ENCODE measurements around the gene SF3B5.

The SF3B5 gene

DNA sequence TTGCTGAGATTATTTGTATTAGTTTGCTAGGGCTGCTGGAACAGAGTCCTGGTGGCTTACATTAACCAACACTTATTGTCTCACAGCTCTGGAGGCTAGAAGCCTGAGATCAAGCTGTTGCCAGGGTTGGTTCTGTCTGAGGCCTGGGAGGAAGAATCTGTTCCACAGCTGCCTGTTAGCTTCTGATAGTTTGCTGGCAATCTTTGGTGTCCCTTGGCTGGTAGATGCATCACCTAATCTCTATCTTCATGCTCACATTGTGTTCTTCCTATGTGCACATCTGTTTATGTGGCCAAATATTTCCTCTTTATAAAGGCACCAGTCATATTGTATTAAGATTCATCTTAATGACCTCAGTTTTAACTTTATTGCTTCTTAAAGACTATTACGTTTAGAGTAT is 19.5 kb downstream of the SF3B5 start:
- peak overlapping the region; percentile 3; the same call in 1 of the 2 replicates for H2AFZ ChIP-seq (ENCODE audit: low read length)
- no peak overlapping the region for H3K9ac ChIP-seq (ENCODE audit: low read depth, low read length, poor library complexity, severe bottlenecking)

DNA sequence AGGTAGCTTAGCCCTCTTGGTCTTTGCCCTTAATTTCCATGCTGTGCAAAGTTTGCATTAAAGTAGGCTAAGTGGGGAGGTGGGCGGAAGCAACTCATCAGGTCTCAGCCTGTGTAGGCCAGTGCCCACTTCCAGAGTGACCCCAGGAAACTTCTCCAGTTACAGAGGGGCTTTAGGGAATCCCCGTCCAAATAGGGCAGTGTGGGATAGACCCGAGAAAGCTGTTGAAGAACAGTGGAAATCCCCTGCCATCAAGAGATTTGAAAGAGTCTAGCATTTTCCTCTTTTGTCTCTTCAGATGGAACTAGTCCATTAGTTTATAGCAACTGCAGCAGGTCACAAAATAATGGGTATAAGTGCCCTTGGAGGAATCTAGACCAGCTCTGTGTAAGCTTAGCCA is 20.2 kb downstream of the SF3B5 start:
- H3F3A ChIP-seq (ENCODE audit: low read depth): no peaks in the 10 kb centered on the region
- H3K27me3 ChIP-seq (ENCODE audit: insufficient read depth, low read length, poor library complexity, severe bottlenecking): no peaks in the 10 kb centered on the region
- 0 out of 2 replicates have a peak overlapping the region, but pooled peaks have one; percentile 9 for H2AFZ ChIP-seq (ENCODE audit: low read length)
- H3K4me1 ChIP-seq (ENCODE audit: insufficient read depth, low read length, poor library complexity, severe bottlenecking): peaks cover 12% of the 10 kb centered on the region
- TF ChIP-seq, protein P1, sequence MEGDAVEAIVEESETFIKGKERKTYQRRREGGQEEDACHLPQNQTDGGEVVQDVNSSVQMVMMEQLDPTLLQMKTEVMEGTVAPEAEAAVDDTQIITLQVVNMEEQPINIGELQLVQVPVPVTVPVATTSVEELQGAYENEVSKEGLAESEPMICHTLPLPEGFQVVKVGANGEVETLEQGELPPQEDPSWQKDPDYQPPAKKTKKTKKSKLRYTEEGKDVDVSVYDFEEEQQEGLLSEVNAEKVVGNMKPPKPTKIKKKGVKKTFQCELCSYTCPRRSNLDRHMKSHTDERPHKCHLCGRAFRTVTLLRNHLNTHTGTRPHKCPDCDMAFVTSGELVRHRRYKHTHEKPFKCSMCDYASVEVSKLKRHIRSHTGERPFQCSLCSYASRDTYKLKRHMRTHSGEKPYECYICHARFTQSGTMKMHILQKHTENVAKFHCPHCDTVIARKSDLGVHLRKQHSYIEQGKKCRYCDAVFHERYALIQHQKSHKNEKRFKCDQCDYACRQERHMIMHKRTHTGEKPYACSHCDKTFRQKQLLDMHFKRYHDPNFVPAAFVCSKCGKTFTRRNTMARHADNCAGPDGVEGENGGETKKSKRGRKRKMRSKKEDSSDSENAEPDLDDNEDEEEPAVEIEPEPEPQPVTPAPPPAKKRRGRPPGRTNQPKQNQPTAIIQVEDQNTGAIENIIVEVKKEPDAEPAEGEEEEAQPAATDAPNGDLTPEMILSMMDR (conservative IDR thresholded peaks at IDR 0.05; ENCODE audit: low read length): no peak
- TF ChIP-seq EZH2phosphoT487 (IDR thresholded peaks at IDR 0.05; ENCODE audit: borderline replicate concordance): no peak
- no peaks in the 10 kb centered on the region for H4K20me1 ChIP-seq (ENCODE audit: insufficient read depth, low read length, poor library complexity, severe bottlenecking)
- no peaks in the 10 kb centered on the region for H3K79me2 ChIP-seq (ENCODE audit: insufficient read depth, low read length)
- H3K4me2 ChIP-seq (ENCODE audit: low read depth, low read length, poor library complexity, severe bottlenecking): no peak overlapping the region
- no peak overlapping the region for H3K9ac ChIP-seq (ENCODE audit: low read depth, low read length, poor library complexity, severe bottlenecking)
- H3K36me3 ChIP-seq (ENCODE audit: insufficient read depth, low read length): no peaks in the 10 kb centered on the region
- H3K9me2 ChIP-seq (replicated peaks; ENCODE audit: low read depth, low read length): no peaks in the 10 kb centered on the region
- H3K4me3 ChIP-seq (ENCODE audit: low read length, poor library complexity, severe bottlenecking): no peak overlapping the region
- no peaks in the 10 kb centered on the region for H3K9me3 ChIP-seq (ENCODE audit: insufficient read depth, low read depth, low read length)

More for the DNA sequence above, 19.5 kb downstream of the SF3B5 start:
- H3K9me2 ChIP-seq (replicated peaks; ENCODE audit: low read depth, low read length): no peaks in the 10 kb centered on the region
- H3K4me3 ChIP-seq (ENCODE audit: low read length, poor library complexity, severe bottlenecking): no peak overlapping the region
- H4K20me1 ChIP-seq (ENCODE audit: insufficient read depth, low read length, poor library complexity, severe bottlenecking): no peaks in the 10 kb centered on the region
- no peaks in the 10 kb centered on the region for H3F3A ChIP-seq (ENCODE audit: low read depth)
- no peaks in the 10 kb centered on the region for H3K9me3 ChIP-seq (ENCODE audit: insufficient read depth, low read depth, low read length)
- H3K79me2 ChIP-seq (ENCODE audit: insufficient read depth, low read length): no peaks in the 10 kb centered on the region
- no peaks in the 10 kb centered on the region for H3K27me3 ChIP-seq (ENCODE audit: insufficient read depth, low read length, poor library complexity, severe bottlenecking)
- TF ChIP-seq EZH2phosphoT487 (IDR thresholded peaks at IDR 0.05; ENCODE audit: borderline replicate concordance): no peak
- no peak overlapping the region for H3K4me2 ChIP-seq (ENCODE audit: low read depth, low read length, poor library complexity, severe bottlenecking)
- H3K4me1 ChIP-seq (ENCODE audit: insufficient read depth, low read length, poor library complexity, severe bottlenecking): peaks cover 12% of the 10 kb centered on the region
- H3K36me3 ChIP-seq (ENCODE audit: insufficient read depth, low read length): no peaks in the 10 kb centered on the region

DNA sequence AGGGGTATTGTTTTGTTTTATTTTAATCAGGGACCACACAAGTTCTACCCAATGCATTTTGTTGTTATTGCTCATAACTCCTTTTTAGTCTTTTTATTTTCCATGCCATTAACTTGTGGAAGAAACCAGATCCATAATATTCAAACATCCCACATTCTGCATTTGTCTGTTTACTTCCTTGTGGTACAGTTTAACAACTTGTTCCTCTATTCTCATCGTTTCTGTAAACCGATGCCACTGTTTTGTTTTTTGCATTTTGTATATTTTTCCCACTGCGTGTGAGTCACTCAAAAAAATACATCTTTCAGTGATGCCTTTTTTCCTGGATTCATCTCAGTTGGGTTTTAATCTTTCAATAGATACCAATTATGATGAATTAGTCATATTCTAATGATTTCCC is 22.3 kb downstream of the SF3B5 start:
- Histone ChIP-seq H3K9ac (ENCODE audit: low read depth, low read length, poor library complexity, severe bottlenecking) (no peak overlapping the region), H3K4me3 (ENCODE audit: low read length, poor library complexity, severe bottlenecking) (no peak overlapping the region), H3K36me3 (ENCODE audit: insufficient read depth, low read length) (no peaks in the 10 kb centered on the region), H3K27me3 (ENCODE audit: insufficient read depth, low read length, poor library complexity, severe bottlenecking) (no peaks in the 10 kb centered on the region), H3K9me3 (ENCODE audit: insufficient read depth, low read depth, low read length) (no peaks in the 10 kb centered on the region), H3F3A (ENCODE audit: low read depth) (no peaks in the 10 kb centered on the region), H4K20me1 (ENCODE audit: insufficient read depth, low read length, poor library complexity, severe bottlenecking) (no peaks in the 10 kb centered on the region), H2AFZ (ENCODE audit: low read length) (no peak overlapping the region), H3K79me2 (ENCODE audit: insufficient read depth, low read length) (no peaks in the 10 kb centered on the region), H3K9me2 (replicated peaks; ENCODE audit: low read depth, low read length) (no peaks in the 10 kb centered on the region), H3K4me2 (ENCODE audit: low read depth, low read length, poor library complexity, severe bottlenecking) (no peak overlapping the region), H3K4me1 (ENCODE audit: insufficient read depth, low read length, poor library complexity, severe bottlenecking) (peaks cover 3% of the 10 kb centered on the region)
- TF ChIP-seq, protein P1 (conservative IDR thresholded peaks at IDR 0.05; ENCODE audit: low read length): no peak
- no peak for TF ChIP-seq EZH2phosphoT487 (IDR thresholded peaks at IDR 0.05; ENCODE audit: borderline replicate concordance)

DNA sequence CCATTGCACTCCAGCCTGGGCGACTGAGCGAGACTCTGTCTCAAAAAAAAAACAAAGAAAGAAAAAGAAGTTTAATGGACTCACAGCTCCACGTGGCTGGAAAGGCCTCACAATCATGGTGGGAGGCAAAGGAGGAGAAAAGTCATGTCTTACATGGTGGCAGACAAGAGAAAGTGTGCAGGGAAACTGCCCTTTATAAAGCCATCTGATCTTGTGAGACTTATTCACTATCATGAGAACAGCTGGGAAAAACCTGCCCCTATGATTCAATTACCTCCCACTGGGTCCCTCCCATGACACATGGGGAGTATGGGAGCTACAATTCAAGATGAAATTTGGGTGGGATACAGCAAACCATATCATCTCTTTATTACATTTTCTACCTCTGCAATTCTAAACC is 25.9 kb downstream of the SF3B5 start:
- Histone ChIP-seq H2AFZ (ENCODE audit: low read length) (no peak overlapping the region), H3K27me3 (ENCODE audit: insufficient read depth, low read length, poor library complexity, severe bottlenecking) (no peaks in the 10 kb centered on the region), H3K79me2 (ENCODE audit: insufficient read depth, low read length) (no peaks in the 10 kb centered on the region), H3K36me3 (ENCODE audit: insufficient read depth, low read length) (no peaks in the 10 kb centered on the region), H3K9me2 (replicated peaks; ENCODE audit: low read depth, low read length) (no peaks in the 10 kb centered on the region), H4K20me1 (ENCODE audit: insufficient read depth, low read length, poor library complexity, severe bottlenecking) (no peaks in the 10 kb centered on the region), H3K4me3 (ENCODE audit: low read length, poor library complexity, severe bottlenecking) (no peak overlapping the region), H3F3A (ENCODE audit: low read depth) (0 out of 2 replicates have a peak, but pooled peaks cover 5% of the 10 kb centered on the region), H3K9ac (ENCODE audit: low read depth, low read length, poor library complexity, severe bottlenecking) (no peak overlapping the region), H3K4me2 (ENCODE audit: low read depth, low read length, poor library complexity, severe bottlenecking) (no peak overlapping the region), H3K4me1 (ENCODE audit: insufficient read depth, low read length, poor library complexity, severe bottlenecking) (peaks cover 14% of the 10 kb centered on the region), H3K9me3 (ENCODE audit: insufficient read depth, low read depth, low read length) (no peaks in the 10 kb centered on the region)
- no peak for TF ChIP-seq EZH2phosphoT487 (IDR thresholded peaks at IDR 0.05; ENCODE audit: borderline replicate concordance)
- TF ChIP-seq, protein P1 (conservative IDR thresholded peaks at IDR 0.05; ENCODE audit: low read length): no peak
